ENCODE data around the gene ADAMTS3.
A peak's percentile ranks its signal among the peaks of the same experiment; 100 is the strongest.

The ADAMTS3 gene

GRCh38 chr4:72326692-72327632 is 242.1 kb downstream of the ADAMTS3 start:
- no peak for DNase-seq

DNA sequence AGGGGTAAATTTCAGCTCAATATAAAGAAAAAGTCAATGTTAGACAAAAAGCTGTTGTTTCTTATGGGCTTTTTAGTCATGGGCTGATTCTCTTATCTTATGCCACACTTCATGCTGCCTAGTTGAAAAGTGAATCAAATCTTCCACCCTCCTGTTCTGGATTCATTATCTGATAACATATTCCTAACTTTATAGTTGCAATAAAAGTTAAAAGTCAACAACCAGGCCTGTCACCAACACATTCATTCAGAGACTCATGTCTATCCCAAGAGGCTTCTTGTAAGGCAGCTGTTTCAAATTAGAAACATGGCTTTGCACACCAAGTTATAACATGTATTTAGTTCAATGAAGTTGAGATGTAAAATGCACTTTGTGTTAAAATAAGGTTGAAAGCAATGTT is 243.8 kb downstream of the ADAMTS3 start:
- no peak for DNase-seq

GRCh38 chr4:72323227-72323626 is 245.8 kb downstream of the ADAMTS3 start:
- DNase-seq, result no peak

- no peak for DNase-seq
Observed at GRCh38 chr4:72320223-72320948, 248.6 kb downstream of the ADAMTS3 start.

- peak; percentile 16 for DNase-seq
Observed at GRCh38 chr4:72319601-72320021, 249.4 kb downstream of the ADAMTS3 start.

DNA sequence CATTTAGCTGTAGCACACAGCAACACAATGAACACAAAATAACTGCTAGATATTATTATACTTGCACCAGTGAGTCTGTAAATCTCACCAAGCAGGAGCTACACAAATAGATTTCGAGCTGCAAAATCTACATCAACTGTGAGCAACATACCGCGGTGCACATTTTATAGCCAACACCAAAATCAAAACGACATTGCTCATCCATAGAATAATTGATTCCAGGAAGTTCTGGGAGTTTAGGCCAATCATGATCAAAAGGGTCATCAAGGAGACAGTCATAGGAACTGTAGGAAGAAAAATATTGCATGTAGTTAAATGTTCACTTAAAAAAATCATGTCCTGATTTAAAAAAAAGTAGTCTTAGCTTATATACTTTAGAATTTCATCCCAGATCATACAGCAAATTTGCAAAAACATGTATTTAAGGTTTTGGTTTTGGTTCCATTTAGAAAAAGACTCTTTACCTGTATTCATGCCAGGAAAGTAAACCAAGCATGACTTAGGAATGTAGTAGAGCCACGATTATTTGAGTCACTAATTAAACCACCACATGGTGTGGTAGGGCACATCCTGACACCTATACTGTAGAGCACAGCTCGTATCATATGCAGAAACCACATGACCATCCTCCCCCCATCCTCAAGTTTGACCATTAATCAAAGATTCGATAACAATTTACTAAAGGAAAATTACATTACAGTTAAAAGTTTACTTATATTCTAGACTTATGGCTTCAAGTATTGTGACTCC is 250.4 kb downstream of the ADAMTS3 start:
- no peak for DNase-seq

DNA sequence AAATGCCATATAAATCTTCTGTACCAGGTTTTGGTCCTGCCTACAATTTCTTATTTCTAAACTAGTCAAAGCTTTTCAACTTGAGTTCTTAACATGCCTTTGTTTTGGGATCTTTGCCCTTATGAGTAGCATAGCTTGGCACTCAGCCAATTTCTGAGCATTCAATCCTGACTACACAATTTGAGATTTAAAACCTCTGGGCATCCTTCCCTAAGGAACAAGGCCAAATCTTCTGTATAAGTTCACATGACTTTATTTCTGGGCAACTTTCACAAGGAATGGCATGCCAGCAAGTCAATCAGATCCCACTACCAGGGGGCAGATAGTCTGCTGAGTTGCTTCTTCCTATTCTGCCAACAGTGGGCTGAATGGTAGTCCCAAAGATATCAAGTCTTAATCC is 254.2 kb downstream of the ADAMTS3 start:
- DNase-seq, result peak; percentile 5

- DNase-seq, result no peak
Observed at GRCh38 chr4:72313121-72313520, 255.9 kb downstream of the ADAMTS3 start.

DNA sequence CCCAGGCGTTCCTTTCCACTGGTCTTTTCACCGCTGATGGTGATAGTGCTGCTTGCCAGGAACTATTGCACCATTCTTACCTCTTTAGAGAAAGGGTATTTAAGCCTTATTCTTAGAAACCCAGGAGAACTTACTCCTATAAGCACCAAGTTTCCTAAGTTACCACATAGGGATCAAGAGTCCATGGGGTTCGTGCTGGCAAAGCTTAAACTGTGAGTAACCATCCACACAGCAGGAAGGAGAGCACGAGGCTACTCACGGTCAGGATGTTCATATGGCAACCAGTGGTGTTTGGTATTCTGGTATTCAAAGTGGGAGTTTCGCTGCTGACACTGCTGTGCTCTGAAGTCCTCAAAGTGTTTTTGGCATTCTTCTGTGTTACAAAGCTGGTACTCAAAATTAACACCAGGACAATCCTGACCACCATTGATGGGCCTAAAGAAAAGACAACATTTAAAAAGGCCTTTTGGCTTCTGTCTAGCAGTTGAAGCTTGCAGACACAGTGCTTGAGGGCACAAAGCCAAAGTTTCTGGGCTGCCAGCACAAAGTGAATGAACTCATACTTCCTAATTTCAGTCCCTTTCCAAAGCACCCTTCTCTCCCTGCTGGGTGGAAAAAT is 256.9 kb downstream of the ADAMTS3 start:
- DNase-seq, result no peak

DNA sequence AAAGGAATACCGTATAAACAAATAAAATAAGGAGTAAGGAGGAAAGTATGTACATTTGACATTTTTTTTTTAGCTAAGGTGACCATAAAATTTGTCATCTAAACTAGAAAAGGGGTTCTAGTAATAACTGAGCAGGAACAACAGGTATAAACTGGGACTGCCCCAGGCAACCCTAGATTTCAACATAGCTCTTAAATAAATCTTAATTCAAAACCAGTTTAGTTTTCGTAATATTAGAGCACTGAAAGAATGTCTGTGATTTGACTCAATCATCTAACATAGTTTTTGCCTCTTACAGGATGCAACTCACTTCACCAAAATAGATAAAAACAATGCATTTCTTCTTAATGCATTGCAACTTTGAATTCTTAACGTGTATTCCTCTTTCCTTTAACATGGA is 257.7 kb downstream of the ADAMTS3 start:
- no peak for DNase-seq

DNA sequence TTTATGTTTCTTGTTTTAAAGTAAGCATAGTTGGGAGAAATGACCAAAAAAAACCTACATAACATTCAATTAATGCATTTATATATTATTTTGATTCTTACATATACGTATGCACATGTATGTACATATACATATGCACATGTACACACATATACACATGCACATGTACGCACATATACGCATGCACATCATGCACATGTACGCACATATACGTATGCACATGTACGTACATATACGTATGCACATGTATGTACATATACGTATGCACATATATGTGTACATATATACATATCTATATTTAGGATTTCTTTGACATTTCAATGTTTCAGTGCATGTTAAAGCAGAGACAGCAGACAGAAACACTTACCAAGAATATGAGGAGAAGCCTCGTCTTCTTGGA is 263.4 kb downstream of the ADAMTS3 start:
- no peak for DNase-seq

- DNase-seq, result no peak
Observed at GRCh38 chr4:72305080-72305479, 263.9 kb downstream of the ADAMTS3 start.

GRCh38 chr4:72302981-72303704 is 265.9 kb downstream of the ADAMTS3 start:
- peak; percentile 10 for DNase-seq

DNA sequence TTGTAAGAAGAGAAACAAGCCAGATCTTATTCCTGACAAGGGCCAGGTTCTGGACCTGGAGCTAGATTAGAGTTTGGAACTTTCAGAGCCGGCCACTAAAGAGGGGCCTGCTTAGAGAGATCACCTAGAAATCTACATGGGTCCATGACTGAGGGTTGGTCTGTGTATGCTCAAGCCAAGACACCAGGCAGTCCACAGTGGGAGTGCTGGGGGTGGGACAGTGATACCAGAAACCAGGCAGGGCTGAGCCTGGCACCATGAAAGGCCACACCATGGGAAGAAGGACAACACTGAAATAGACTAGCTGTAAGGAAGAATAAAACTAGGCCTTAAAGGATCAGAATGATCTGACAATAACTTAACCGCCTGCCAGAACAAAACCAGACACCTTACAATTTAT is 267.3 kb downstream of the ADAMTS3 start:
- no peak for DNase-seq

DNA sequence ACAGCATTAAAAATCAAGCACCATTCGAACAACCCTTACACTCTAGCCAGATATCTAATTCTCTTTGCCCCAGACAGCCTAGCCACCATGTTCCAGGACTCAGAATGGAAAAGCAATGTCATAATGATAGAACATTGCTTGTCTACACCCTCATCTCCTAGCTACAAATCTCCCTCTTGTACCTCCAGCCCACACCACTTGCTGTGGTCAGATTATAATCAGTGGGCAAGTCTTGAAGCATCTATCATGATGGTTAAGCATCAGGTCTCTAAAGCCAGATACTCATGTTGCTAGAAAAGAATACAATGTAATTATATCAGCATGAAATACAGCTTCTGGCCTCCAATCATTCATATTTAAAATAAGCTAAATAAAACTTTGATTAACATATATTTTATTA is 268.9 kb downstream of the ADAMTS3 start:
- no peak for DNase-seq

GRCh38 chr4:72295966-72296557 is 273.0 kb downstream of the ADAMTS3 start:
- DNase-seq, result no peak

DNA sequence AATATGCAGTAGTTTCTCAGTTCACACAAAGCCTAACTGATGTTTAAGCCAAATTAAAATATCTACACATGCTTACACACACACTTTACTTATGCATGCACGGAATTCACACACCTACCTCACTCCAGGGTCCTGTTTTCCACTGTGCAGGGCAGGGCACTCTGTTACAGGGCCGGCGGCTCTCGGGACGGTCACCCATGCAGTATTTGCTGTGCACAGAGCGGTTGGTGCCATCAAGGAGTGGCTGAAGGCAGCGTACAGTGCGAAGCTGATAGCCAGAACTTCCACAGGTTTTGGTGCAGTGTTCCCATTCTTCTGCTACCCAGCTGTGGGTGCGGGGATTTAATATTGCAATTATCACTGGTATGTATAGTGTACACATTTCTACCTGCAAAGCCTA is 278.3 kb downstream of the ADAMTS3 start:
- no peak for DNase-seq

- no peak for DNase-seq
Observed at GRCh38 chr4:72286910-72287309, 282.1 kb downstream of the ADAMTS3 start.

- DNase-seq, result no peak
Observed at GRCh38 chr4:72286185-72286584, 282.8 kb downstream of the ADAMTS3 start.

- DNase-seq, result no peak
Observed at GRCh38 chr4:72283357-72283756, 285.7 kb downstream of the ADAMTS3 start.

DNA sequence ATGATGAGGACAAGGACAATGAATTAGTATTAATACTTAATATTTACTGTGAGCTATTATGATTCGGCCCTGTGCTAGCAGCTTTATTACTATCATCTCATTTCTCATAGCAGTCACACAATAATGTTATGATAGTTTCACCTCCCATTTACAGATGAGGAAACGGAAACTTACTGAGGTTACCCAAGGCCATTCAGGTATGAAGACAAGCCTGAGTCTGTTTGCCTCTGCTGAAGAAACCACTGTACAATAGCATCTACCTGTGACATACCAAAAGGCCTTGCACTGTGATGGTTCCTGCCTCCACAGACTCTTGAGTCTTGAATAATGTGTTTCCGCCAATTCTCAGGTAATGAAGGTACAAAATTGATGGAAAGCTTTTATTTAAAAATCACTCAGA is 288.8 kb downstream of the ADAMTS3 start:
- no peak for DNase-seq

DNA sequence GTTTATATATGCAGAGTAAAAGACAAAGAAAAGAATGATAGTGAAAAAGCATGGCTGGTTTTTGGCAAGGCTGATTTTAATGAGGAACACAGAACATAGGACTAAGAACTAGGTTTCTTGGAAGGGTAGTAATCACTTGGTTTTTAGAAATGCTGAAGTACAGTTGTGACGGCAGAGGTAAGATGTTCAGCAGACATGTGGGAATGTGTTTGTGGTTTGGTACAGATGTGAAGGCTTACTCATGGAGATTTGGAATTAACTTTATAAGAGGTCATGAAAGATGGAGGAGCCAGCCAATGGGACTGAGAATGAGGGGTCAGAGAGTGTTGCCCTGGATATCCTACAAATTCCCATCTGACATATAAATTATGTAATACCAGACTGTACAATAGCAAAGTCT is 293.6 kb downstream of the ADAMTS3 start:
- no peak for DNase-seq

All from T1000 (cell line).